Camera-type eye (tissue), 1 donor: ENCODE measurements around the gene MMP14. TPM values are rescaled to one million over a fixed set of nuclear protein-coding genes. Genes with fewer than 3 reads are reported as not detected.

ENCODE experiments used
- total RNA-seq: library from RNA; depleted of rRNA; stranded (reverse); fragments of >200 nt; gene quantifications from one replicate; pipeline ENCODE4 v1.2.3, GENCODE V29; 2014

MMP14 gene
- 148 TPM for total RNA-seq

DNA sequence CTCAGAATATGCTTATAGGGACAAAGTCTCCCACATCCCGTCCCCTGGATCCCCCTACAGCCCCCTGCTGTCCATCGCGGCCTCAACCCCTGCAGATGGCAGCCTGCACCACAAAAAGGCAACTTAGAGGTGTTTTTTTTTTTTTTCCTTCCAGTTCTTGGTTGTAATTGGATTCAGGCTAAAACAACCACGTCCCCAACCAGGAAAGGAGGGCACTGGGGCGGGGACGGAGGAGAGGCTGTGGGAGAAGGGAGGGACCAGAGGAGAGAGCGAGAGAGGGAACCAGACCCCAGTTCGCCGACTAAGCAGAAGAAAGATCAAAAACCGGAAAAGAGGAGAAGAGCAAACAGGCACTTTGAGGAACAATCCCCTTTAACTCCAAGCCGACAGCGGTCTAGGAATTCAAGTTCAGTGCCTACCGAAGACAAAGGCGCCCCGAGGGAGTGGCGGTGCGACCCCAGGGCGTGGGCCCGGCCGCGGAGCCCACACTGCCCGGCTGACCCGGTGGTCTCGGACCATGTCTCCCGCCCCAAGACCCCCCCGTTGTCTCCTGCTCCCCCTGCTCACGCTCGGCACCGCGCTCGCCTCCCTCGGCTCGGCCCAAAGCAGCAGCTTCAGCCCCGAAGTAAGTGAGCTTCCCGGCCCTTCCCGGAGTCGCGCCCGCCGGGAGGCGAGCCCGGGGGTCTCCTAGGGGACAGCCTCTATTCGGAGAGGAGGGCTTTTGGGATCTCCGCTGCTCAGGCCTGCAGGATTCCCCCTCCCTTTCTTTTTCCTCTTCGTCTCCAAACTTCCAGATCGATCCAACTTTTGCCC is at the start of gene MMP14:
MMP14 (plus strand) TSS at position 285 of the 813 bp plus-strand sequence; CDS start at position 518, 233 bp downstream.

DNA sequence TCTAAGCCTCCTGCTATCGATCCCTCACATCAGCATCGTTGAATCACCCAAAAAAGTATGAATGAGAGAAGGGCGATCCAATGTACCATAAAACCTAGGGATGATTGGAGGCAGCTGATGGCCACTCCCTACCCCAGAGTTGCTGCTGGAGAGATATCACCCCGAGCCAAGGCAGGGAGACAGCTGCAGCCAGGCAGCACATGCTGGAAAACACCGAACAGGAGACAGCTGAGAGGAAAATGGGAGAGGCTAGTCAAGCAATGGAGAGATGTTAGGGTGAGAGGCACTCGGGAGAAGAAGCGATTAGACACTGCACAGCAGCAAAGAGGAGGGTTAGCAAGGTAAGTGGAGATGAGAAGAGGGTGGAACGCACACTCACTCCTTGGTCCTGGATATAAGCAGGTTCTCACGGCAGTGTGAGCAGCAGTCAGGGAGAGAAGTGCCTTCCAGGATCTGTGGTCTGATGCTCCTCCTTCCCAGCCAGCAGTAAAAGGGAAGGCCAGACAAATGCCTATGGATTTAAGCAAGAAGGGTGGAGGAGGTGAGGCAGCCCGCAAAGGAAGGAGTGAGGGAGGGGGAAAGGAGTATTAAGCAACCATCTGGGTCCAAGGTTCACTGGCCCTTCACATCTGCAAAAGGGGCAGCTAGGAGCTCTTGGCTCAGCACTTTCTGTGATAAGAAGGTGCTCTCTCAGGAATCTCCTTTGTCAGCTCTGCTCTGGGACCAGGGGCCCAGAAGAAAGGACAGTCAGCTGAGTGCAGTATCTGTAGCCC is 21.3 kb upstream of the MMP14 start, which contains the start of gene SLC7A7:
SLC7A7 (minus strand) TSS at position 495 of the 773 bp plus-strand sequence. CDS start 2,037 bp downstream, outside the sequence.

DNA sequence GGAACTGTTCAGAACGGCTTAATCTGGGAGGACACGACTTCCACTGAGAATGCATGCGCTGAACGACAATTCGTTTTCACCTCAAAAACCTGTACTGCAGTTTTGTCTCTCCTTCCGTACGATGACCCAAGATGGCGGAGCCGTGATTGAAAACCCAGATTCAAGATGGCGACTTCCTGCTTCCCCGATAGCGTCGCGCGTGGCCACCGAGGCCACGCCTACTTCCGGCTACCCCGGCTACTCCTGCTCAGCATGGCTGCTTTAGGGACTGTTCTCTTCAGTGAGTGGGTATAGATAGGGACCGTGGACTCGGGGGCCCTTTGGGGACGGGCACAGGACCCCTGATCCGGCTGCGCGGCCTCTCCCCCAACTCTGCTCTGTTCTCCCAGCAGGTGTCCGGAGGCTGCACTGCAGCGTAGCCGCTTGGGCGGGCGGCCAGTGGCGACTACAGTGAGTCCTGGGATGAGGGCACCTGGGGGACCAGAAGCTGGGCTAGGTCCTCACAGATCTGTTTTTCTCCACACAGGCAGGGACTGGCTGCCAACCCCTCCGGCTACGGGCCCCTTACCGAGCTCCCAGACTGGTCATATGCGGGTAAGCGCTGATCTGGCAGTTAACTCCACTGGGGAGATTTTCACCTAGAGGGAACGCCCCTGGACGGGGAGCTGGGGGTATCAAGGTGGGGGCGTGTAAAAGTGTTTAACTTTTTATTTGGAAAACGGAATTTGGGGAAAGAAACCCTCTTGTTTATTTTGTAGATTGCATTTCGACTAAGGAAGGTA is 6.5 kb upstream of the MMP14 start, which contains the start of gene MRPL52:
MRPL52 (plus strand) TSS at position 227 of the 782 bp plus-strand sequence; CDS start at position 253, 26 bp downstream.

DNA sequence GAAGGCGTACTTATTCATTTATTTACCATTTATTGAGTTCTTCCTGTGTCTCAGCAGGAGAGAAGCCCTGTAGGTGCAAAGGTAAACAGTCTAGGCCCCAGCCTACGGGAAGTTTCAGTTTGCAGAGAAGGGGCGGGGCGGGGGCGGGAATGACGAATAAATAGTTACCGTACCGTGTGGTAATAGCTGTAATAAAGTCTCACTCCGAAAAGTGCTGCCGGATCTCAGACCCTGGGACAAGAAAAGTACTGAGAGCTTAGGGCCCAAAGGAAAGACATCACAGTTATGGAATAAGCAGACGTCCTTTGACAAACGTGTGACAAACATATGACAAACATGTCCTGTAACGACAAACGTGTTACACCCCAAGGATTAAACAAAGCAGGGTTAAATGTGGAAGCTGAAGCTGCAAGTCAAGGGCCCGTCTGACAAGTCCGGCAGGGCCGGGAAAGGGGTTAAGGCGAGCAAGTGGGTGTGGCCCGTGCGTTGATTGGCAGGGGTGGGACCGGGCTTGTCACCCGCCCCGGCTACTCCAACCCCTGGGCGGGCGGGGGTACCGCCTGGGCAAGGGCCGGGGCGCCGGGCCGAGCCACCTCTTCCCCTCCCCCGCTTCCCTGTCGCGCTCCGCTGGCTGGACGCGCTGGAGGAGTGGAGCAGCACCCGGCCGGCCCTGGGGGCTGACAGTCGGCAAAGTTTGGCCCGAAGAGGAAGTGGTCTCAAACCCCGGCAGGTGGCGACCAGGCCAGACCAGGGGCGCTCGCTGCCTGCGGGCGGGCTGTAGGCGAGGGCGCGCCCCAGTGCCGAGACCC is 35.0 kb downstream of the MMP14 start, which contains the start of gene LRP10:
LRP10 (plus strand) TSS at position 517 of the 809 bp plus-strand sequence. CDS start 564 bp downstream, outside the sequence.

DNA sequence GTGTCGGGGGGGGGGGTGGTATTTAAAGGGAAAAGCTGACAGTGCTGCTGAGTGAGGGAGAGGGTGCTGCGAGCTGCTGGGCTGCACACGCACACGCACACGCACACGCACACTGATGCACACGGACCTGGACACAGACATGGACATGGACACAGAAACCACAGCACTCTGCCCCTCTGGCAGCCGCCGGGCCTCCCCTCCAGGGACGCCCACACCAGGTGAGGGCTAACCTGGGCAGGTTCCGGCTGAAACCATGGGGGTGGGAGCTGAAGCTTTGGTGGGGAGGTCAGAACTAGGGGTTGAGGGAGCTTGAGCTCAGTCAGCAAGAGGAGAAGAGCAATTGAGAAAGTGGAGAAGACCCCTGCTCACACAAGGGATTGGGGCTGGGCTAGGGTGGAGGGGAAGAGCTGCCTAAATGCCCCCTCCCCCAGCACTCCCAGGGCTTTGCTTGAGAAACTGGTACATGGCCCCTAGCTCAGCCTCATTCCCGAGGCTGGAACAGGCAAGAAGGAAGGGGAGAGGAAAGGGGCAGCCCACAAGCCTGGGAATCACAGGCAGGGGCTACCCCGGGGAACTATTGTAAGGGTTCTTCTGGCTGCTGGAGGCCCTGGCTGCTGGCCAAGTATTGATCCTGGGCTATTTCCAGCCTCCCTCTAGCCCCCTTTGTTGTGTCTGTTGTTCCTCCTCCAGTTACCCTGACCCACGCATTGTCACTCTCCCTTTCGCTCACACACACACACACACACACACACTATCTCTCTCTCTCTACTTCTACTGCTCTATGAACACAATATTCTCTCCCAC is 47.0 kb downstream of the MMP14 start, which contains the start of gene REM2:
REM2 (plus strand) TSS at position 50 of the 804 bp plus-strand sequence; CDS start at position 116, 66 bp downstream.

Other genes with a start within 250 kb of the MMP14 start
- gene DAD1, start 247.4 kb upstream of the MMP14 start, total RNA-seq: 184 TPM
- 24.5 TPM for gene ABHD4, start 238.3 kb upstream of the MMP14 start, total RNA-seq
- gene OR6J1, start 192.2 kb upstream of the MMP14 start, total RNA-seq: not detected
- 54.7 TPM for gene OXA1L, start 69.9 kb upstream of the MMP14 start, total RNA-seq
- gene SLC7A7, start 21.1 kb upstream of the MMP14 start, total RNA-seq: 4.1 TPM
- gene MRPL52, start 6.7 kb upstream of the MMP14 start, total RNA-seq: 36.0 TPM
- gene LRP10, start 35.2 kb downstream of the MMP14 start, total RNA-seq: 35.1 TPM
- 2.0 TPM for gene REM2, start 46.6 kb downstream of the MMP14 start, total RNA-seq
- gene RBM23, start 82.6 kb downstream of the MMP14 start, total RNA-seq: 648 TPM
- gene PRMT5, start 92.8 kb downstream of the MMP14 start, total RNA-seq: 56.5 TPM
- 41.9 TPM for gene HAUS4, start 120.5 kb downstream of the MMP14 start, total RNA-seq
- 32.0 TPM for gene AJUBA, start 146.0 kb downstream of the MMP14 start, total RNA-seq
- 14.9 TPM for gene C14orf93, start 173.6 kb downstream of the MMP14 start, total RNA-seq
- gene PSMB5, start 198.3 kb downstream of the MMP14 start, total RNA-seq: 137 TPM
- not detected for gene PSMB11, start 205.6 kb downstream of the MMP14 start, total RNA-seq
- gene CDH24, start 220.9 kb downstream of the MMP14 start, total RNA-seq: 17.0 TPM